ENCODE measurements around the gene STOML3.
"Not testable (repeated sequence)": the region's sequence is repeated elsewhere in the genome, so short reads cannot be mapped to it uniquely, and the experiment has no call there.

The STOML3 gene

DNA sequence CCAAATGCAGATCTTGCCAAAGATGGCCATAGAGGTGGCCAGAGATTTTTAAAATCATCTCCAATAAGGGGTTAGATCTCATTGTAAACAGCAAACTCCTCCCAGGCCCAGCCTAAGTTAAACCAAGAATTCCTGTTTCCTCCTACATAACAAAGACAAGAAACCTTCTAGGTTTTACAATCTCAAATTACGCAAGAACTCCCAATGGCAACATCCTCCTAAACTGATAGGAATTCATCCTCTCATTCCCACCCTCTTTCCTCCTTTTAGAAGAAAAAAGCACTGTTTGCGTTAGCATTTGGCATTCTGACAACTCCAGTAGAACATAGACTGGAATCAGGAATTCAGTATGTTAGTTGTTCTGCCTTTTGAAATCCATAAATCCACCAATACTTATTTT lies 32.7 kb upstream of the STOML3 start:
- Mint-ChIP-seq H3K36me3 (ENCODE audit: insufficient read depth) (peaks cover 71% of the 10 kb centered on the region), H3K4me1 (ENCODE audit: low read depth in 2 of 2) (peaks cover 0 to 4% of the 10 kb centered on the region in 2 donors), H3K27ac (no peak overlapping the region), H3K9me3 (no peaks in the 10 kb centered on the region), H3K4me3 (no peak overlapping the region), H3K27me3 (no peaks in the 10 kb centered on the region)
- DNase-seq (no peak), ATAC-seq (replicated peaks) (no peak)

DNA sequence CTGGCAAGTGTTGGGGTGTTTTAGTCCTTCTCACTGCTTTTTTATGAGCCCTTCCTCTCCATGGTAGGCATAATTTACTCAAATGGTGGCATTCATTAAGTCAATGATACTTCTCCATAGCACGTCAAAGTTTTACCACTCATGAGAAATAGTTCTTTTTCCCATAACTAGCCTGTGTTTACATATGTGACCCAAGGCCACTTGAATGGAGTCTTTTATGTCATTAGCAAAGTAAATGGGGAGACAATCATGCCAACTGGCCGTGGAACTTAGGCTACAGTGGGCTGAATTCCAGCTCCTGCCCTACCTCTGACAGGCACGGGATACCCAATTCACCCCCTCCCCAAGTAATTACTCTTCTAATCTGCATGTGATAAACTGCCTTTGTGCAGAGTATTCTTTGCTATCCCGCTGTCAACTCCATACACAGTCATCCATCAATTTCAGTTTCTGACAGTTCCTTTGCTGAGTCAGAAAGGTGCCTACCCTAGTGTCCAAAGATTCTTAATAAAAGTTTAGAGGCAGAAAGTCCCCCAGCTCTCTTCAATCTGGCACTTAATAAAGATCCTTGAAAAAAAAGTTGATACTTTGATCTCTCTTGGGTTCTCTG lies 30.3 kb upstream of the STOML3 start:
- no peak overlapping the region for H3K4me3 Mint-ChIP-seq
- peaks cover 2 to 14% of the 10 kb centered on the region in 2 donors for H3K4me1 Mint-ChIP-seq (ENCODE audit: low read depth in 2 of 2)
- ATAC-seq (replicated peaks) (no peak), DNase-seq (no peak)
- peaks cover 74% of the 10 kb centered on the region for H3K36me3 Mint-ChIP-seq (ENCODE audit: insufficient read depth)
- H3K27ac Mint-ChIP-seq, result peak overlapping the region; percentile 32 to 41
- no peaks in the 10 kb centered on the region for H3K27me3 Mint-ChIP-seq
- no peaks in the 10 kb centered on the region for H3K9me3 Mint-ChIP-seq

DNA sequence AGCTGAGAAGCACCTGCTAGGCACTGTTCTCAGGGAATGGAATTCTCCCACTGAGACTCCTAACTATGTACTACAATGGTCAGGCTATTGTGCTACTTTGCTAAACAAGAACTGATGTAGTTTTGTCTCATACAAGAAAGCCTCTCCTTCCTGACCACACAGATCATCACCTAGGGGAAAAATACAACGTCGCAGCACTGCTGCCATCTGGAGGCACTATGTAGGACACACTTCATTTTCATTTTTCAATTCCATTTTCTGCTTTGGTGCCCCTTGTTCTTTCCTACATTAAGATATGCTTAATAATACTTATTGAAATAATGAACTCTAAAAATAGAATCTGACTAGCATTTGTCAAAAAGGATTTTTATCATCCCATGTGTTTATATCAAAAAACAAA lies 26.2 kb upstream of the STOML3 start:
- ATAC-seq (replicated peaks), result peak; percentile 76
- H3K4me1 Mint-ChIP-seq (ENCODE audit: low read depth in 2 of 2), result peaks cover 2 to 14% of the 10 kb centered on the region in 2 donors
- DNase-seq, result no peak
- no peak overlapping the region for H3K4me3 Mint-ChIP-seq
- no peaks in the 10 kb centered on the region for H3K27me3 Mint-ChIP-seq
- H3K27ac Mint-ChIP-seq, result peak overlapping the region in 1 of 2 donors; percentile 20
- H3K36me3 Mint-ChIP-seq (ENCODE audit: insufficient read depth), result peaks cover 83% of the 10 kb centered on the region
- no peaks in the 10 kb centered on the region for H3K9me3 Mint-ChIP-seq

DNA sequence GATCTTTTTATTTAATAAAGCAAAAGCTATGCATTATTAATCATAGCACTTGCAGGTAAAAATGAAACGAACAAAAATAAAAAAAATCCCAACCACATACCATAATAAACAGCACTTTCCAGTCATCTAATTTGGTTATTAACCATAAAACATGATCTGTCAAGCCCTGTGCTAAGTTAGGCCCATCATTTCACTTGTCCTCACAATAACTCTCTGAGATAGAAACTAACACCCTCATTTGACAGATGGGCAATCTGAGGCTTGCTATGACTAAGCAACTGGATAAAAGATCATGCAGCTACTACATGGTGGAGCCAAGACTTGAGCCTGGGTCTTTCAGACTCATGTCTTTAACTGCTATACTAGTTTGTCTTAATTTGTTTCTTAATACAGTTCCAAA lies 25.5 kb upstream of the STOML3 start:
- Mint-ChIP-seq H3K4me1 (ENCODE audit: low read depth in 2 of 2) (peaks cover 2 to 14% of the 10 kb centered on the region in 2 donors), H3K27ac (peak overlapping the region in 1 of 2 donors; percentile 20), H3K27me3 (no peaks in the 10 kb centered on the region), H3K9me3 (no peaks in the 10 kb centered on the region), H3K4me3 (no peak overlapping the region), H3K36me3 (ENCODE audit: insufficient read depth) (peaks cover 84% of the 10 kb centered on the region)
- ATAC-seq (replicated peaks) (peak; percentile 62), DNase-seq (no peak)

DNA sequence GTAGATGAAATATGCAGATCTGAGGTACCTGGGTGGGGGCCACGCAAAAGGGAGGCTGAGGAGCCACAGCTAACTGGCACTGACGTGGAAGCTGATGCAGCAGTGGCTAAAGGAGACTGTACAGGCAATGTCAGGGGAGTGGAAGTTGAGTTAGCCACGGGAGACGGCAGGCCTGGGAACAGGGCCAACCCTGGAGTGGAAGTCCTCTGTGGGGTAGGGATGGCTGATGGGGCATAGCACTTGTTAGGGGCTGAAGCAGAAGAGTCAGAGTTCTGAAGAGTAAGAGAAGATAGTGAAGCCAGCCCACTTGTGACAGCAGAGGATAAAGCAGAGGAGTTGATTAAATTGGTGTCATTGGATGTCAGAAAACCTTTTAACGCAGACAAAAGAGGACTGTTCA lies 22.8 kb upstream of the STOML3 start:
- Mint-ChIP-seq H3K4me3 (no peak overlapping the region), H3K36me3 (ENCODE audit: insufficient read depth) (peaks cover 66% of the 10 kb centered on the region), H3K27me3 (no peaks in the 10 kb centered on the region), H3K4me1 (ENCODE audit: low read depth in 2 of 2) (peaks cover 2 to 12% of the 10 kb centered on the region in 2 donors), H3K9me3 (no peaks in the 10 kb centered on the region), H3K27ac (no peak overlapping the region)
- DNase-seq, result no peak
- ATAC-seq (replicated peaks), result no peak

DNA sequence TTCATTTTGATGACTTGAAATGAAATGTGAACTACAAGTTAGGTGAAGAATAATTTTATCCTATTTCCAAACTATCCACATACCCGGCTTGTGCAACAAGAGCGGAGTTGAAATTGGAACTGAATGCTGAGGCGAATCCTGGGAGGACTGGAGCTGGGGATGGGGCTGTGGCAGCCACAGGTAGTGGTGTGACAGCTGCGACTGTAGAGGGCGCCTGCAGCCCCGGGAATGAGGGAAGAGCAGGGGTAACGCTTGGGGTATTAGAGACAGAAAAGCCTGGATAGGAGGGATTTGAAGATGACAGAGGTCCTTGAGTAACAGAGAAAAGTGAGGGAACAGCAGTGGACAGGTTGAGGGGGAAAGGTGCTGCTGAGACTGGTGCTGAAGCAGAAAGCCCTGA lies 22.0 kb upstream of the STOML3 start:
- H3K27ac Mint-ChIP-seq, result peak overlapping the region in 1 of 2 donors; percentile 84
- no peak overlapping the region for H3K4me3 Mint-ChIP-seq
- H3K4me1 Mint-ChIP-seq (ENCODE audit: low read depth in 2 of 2), result peaks cover 2 to 4% of the 10 kb centered on the region in 2 donors
- no peak for ATAC-seq (replicated peaks)
- no peaks in the 10 kb centered on the region for H3K27me3 Mint-ChIP-seq
- H3K9me3 Mint-ChIP-seq, result no peaks in the 10 kb centered on the region
- peaks cover 60% of the 10 kb centered on the region for H3K36me3 Mint-ChIP-seq (ENCODE audit: insufficient read depth)
- DNase-seq, result no peak

DNA sequence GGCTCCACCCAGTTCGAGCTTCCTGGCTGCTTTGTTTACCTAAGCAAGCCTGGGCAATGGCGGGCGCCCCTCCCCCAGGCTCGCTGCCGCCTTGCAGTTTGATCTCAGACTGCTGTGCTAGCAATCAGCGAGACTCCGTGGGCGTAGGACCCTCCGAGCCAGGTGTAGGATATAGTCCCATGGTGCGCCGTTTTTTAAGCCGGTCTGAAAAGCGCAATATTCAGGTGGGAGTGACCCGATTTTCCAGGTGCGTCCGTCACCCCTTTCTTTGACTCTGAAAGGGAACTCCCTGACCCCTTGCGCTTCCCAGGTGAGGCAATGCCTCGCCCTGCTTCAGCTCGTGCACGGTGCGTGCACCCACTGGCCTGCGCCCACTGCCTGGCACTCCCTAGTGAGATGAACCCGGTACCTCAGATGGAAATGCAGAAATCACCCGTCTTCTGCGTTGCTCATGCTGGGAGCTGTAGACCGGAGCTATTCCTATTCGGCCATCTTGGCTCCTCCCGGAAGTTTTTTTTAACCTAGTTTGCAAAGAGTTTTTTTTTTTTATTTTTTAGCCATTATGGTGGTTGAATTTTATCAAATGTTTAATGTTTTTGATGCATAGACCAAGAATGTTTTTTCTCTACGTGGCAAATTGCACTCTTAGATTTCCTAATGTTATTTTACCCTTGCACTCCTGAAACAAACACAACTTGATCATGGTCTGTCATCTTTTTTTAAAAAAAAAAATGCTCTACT lies 15.9 kb upstream of the STOML3 start:
- H3K27ac Mint-ChIP-seq; ATAC-seq (replicated peaks); H3K27me3 Mint-ChIP-seq; H3K4me1 Mint-ChIP-seq (ENCODE audit: low read depth in 2 of 2); H3K9me3 Mint-ChIP-seq; DNase-seq: not testable (repeated sequence)
- Mint-ChIP-seq H3K36me3 (ENCODE audit: insufficient read depth) (peaks cover 12% of the 10 kb centered on the region), H3K4me3 (peak overlapping the region in 1 of 2 donors; percentile 55)

DNA sequence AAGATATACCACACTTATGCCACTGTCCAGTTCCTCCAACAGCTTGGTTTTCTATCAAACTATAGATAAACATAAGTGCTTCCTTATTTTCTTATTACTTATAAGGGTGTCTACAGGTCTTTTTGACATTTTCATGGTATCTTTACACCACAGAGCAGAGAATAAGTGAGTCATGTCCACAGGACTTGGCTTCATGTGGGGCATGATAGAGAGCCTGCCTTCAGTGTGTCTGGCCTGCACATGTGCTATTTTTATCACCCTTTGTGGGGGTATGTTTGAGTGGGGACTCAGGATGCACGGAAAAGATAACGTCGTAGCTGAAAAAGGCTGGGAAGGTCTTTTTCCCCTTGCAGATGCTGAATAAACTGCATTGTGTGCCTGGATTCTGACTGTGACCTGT lies 8.1 kb upstream of the STOML3 start:
- Mint-ChIP-seq H3K36me3 (ENCODE audit: insufficient read depth) (no peaks in the 10 kb centered on the region), H3K4me1 (ENCODE audit: low read depth in 2 of 2) (no peaks in the 10 kb centered on the region), H3K27me3 (no peaks in the 10 kb centered on the region), H3K9me3 (no peaks in the 10 kb centered on the region), H3K4me3 (no peak overlapping the region), H3K27ac (no peak overlapping the region)
- no peak for DNase-seq
- no peak for ATAC-seq (replicated peaks)

DNA sequence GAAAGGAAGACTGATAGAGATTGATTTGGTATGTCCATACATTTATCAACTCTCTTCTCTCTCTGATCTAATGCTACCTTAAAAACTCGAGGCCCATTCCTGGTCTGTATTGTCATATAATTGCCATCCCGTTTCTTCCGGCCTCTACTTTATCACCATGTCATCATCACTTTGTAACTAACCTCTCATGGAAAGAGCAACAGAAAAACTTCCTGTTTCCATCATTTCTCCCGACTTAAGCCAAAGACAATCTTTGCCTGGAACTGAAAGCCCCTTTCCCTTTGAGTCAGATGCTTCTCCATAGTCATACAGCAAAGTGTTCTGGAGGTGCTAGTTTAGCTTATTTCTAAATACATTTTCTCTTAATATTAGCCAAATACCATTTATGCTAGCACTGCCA lies 2.8 kb upstream of the STOML3 start:
- Mint-ChIP-seq H3K4me1 (ENCODE audit: low read depth in 2 of 2) (no peaks in the 10 kb centered on the region), H3K36me3 (ENCODE audit: insufficient read depth) (no peaks in the 10 kb centered on the region), H3K27ac (no peak overlapping the region), H3K9me3 (no peaks in the 10 kb centered on the region), H3K4me3 (no peak overlapping the region), H3K27me3 (no peaks in the 10 kb centered on the region)
- ATAC-seq (replicated peaks) (no peak), DNase-seq (no peak)

DNA sequence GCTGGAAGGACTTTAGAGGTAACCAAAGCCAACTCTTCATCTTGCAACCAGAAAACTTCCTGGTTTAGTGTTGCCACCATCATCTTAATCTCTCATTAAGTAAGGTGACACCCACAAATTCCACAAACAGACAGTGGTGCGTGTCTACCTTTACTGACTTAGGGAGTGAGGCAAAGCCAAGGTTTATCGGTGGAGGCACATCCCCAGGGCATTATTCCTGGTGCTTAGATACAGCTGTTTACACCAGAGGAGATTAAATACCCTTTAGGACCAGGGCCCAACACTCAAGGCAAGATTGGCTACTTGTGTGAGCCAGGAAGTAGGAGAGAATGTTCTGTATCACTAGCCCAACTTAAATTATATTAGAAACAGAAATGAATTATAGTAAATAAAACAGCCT lies 9.5 kb downstream of the STOML3 start:
- Mint-ChIP-seq H3K27ac (no peak overlapping the region), H3K27me3 (peaks cover 11 to 21% of the 10 kb centered on the region in 2 donors)
- no peak for ATAC-seq (replicated peaks)

DNA sequence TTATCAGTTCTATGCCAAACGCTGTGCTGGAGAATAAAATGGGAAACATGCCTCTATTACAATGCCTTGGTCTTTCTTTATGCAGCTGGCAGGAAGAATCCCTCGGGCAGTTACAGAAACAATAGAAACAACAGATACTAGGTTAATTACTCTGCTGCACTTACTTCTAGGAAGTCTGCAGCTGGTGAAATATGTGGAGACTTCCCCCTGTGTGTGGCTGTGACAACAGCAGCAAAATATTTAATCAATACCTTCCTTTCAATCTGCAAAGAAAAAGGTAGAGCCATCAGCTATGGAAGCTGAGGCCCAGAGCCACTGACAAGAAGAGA lies 9.9 kb downstream of the STOML3 start:
- Mint-ChIP-seq H3K4me1 (ENCODE audit: low read depth in 2 of 2) (no peaks in the 10 kb centered on the region), H3K4me3 (no peak overlapping the region), H3K9me3 (peaks cover 6 to 8% of the 10 kb centered on the region in 2 donors), H3K27ac (no peak overlapping the region), H3K27me3 (peaks cover 11 to 21% of the 10 kb centered on the region in 2 donors), H3K36me3 (ENCODE audit: insufficient read depth) (no peaks in the 10 kb centered on the region)
- ATAC-seq (replicated peaks) (no peak), DNase-seq (no peak)

More for the DNA sequence above, 9.5 kb downstream of the STOML3 start:
- no peak for DNase-seq
- Mint-ChIP-seq H3K4me1 (ENCODE audit: low read depth in 2 of 2) (no peaks in the 10 kb centered on the region), H3K9me3 (peaks cover 6 to 8% of the 10 kb centered on the region in 2 donors), H3K4me3 (no peak overlapping the region), H3K36me3 (ENCODE audit: insufficient read depth) (no peaks in the 10 kb centered on the region)

DNA sequence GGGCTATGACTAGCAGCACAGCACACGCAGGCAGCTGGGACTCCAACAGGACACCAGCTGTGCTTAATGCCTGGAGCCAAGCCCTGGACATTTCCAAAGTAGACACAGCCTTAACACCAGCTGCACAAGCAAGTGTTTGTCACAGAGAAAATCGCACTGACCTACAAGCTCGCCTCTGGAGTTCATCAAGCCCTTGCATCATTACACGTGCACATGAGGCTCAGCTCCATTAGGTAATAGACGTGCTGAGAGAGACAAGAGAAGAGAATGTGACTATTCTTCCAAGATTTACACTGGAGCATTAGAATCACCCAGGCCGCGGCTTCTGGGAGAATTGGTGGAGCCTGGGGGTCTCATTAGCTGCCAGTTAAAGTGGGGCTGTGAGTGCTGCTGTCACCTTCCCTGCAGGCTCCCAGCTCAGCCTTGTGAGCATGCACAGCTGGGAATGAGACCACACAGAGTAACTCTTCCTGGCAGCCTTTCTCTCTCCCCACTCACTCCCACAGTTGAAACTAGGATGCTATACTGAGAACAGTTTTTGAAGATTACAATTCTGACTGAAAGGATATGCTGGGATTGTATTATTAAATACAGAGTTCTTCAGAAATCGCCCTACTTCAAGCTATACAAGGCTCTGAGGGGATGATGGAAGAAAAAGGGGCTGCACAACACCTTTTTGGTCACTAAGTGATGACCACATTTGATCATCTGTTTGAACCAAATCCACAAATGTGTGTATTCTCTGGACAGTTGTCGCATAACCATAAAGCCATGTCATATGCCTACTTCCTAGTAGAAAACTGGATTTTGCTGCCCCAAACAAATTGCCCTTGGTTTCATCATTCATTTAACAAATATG lies 10.5 kb downstream of the STOML3 start:
- DNase-seq, result no peak
- H3K36me3 Mint-ChIP-seq (ENCODE audit: insufficient read depth), result no peaks in the 10 kb centered on the region
- H3K27me3 Mint-ChIP-seq, result peaks cover 11 to 21% of the 10 kb centered on the region in 2 donors
- H3K4me3 Mint-ChIP-seq, result no peak overlapping the region
- ATAC-seq (replicated peaks), result no peak
- H3K4me1 Mint-ChIP-seq (ENCODE audit: low read depth in 2 of 2), result no peaks in the 10 kb centered on the region
- peaks cover 6 to 8% of the 10 kb centered on the region in 2 donors for H3K9me3 Mint-ChIP-seq
- H3K27ac Mint-ChIP-seq, result no peak overlapping the region

DNA sequence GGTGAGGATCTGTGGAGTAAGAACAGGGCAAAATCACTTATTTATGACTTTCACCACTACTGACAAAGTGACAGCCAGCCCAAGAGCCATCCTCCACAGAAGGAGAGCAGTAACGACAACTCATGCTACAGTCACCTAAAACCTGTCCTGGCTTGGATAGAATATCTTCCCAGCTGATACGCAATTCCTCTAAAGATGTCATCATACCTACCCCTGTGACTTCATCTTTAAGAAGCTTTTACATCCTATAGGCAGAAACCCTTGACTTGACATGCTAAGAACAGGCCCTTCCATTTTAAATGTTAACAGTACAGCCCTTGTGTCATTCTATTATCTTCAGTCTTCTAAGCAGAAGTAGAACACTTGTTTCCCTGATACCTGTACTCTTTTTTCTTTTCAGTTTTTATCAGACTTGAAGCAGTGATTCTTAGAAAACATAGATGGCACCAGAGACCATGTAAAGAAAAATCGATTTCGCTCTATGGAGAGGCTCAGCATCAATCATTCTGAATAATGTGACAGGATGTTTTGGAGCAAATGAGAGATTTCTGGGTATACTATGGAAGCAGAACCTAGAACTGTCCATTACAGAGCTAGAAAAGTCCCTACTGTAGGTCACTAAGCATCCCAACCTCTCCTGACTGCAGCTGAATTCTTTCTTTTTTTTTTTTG lies 20.1 kb downstream of the STOML3 start:
- Mint-ChIP-seq H3K4me3 (no peak overlapping the region), H3K4me1 (ENCODE audit: low read depth in 2 of 2) (no peaks in the 10 kb centered on the region), H3K9me3 (no peaks in the 10 kb centered on the region), H3K27ac (no peak overlapping the region), H3K27me3 (peaks cover 5 to 38% of the 10 kb centered on the region in 2 donors), H3K36me3 (ENCODE audit: insufficient read depth) (no peaks in the 10 kb centered on the region)
- DNase-seq (no peak), ATAC-seq (replicated peaks) (no peak)

Data from effector memory CD8-positive, alpha-beta T cell (primary cell).